Measurements from ENCODE around the gene PIK3R1.

GRCh38 chr5:68296895-68297294, 81.3 kb downstream of the PIK3R1 start:
- TF ChIP-seq, protein P1, sequence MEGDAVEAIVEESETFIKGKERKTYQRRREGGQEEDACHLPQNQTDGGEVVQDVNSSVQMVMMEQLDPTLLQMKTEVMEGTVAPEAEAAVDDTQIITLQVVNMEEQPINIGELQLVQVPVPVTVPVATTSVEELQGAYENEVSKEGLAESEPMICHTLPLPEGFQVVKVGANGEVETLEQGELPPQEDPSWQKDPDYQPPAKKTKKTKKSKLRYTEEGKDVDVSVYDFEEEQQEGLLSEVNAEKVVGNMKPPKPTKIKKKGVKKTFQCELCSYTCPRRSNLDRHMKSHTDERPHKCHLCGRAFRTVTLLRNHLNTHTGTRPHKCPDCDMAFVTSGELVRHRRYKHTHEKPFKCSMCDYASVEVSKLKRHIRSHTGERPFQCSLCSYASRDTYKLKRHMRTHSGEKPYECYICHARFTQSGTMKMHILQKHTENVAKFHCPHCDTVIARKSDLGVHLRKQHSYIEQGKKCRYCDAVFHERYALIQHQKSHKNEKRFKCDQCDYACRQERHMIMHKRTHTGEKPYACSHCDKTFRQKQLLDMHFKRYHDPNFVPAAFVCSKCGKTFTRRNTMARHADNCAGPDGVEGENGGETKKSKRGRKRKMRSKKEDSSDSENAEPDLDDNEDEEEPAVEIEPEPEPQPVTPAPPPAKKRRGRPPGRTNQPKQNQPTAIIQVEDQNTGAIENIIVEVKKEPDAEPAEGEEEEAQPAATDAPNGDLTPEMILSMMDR (IDR thresholded peaks at IDR 0.05): no peak
- TF ChIP-seq EZH2 (IDR thresholded peaks at IDR 0.05): no peak

Measured in neural progenitor cell (in vitro differentiated cells).